MM.1S (cell line): ENCODE data around the gene ANXA4.
"Not testable (repeated sequence)": the region's sequence is repeated elsewhere in the genome, so short reads cannot be mapped to it uniquely, and the experiment has no call there.

Source experiments
- DNase-seq: peaks from one replicate; pipeline ENCODE4 v3.0.0-alpha.2; 2015
- H2AFZ ChIP-seq: fragments of 300-600 bp; sonication (generic); 2 replicates; pipeline ENCODE4 v1.6.0; 2016; ENCODE audit warnings: antibody characterized with exemption, low read length
- H3F3A ChIP-seq: fragments of 300-600 bp; sonication (generic); 2 replicates; pipeline ENCODE4 v1.6.1; 2016; ENCODE audit warnings: mild to moderate bottlenecking, antibody characterized with exemption, low read length, moderate library complexity, mixed read lengths; ENCODE audit not compliant: insufficient read depth
- H3K27ac ChIP-seq: fragments of 300-600 bp; sonication (generic); 2 replicates; pipeline ENCODE4 v1.5.1; 2016; ENCODE audit warnings: mild to moderate bottlenecking, low read length
- H3K27me3 ChIP-seq: fragments of 300-600 bp; sonication (generic); replicated peaks from 2 replicates; pipeline ENCODE4 v1.6.0; 2016; ENCODE audit warnings: low read length; ENCODE audit not compliant: insufficient read depth
- H3K36me3 ChIP-seq: fragments of 300-600 bp; sonication (generic); replicated peaks from 2 replicates; pipeline ENCODE4 v1.6.1; 2016; ENCODE audit warnings: mild to moderate bottlenecking, low read length, mixed read lengths; ENCODE audit not compliant: insufficient read depth
- H3K4me1 ChIP-seq: fragments of 300-600 bp; sonication (generic); 2 replicates; pipeline ENCODE4 v1.6.1; 2016; ENCODE audit warnings: low read length, mixed read lengths
- H3K4me2 ChIP-seq: fragments of 300-600 bp; sonication (generic); 2 replicates; pipeline ENCODE4 v1.6.0; 2016; ENCODE audit warnings: low read depth, low read length
- H3K4me3 ChIP-seq: fragments of 300-600 bp; sonication (generic); 2 replicates; pipeline ENCODE4 v1.5.1; 2016; ENCODE audit warnings: low read length, mixed read lengths
- H3K79me2 ChIP-seq: fragments of 300-600 bp; sonication (generic); 2 replicates; pipeline ENCODE4 v1.6.1; 2016; ENCODE audit warnings: mixed run types, low read length, mixed read lengths
- H3K9ac ChIP-seq: fragments of 300-600 bp; sonication (generic); 2 replicates; pipeline ENCODE4 v1.6.1; 2016; ENCODE audit warnings: low read length, mixed read lengths
- H3K9me2 ChIP-seq: fragments of 300-600 bp; sonication (generic); replicated peaks from 2 replicates; pipeline ENCODE4 v1.6.1; 2016; ENCODE audit warnings: mild to moderate bottlenecking, low read length, mixed read lengths; ENCODE audit not compliant: insufficient read depth
- H3K9me3 ChIP-seq: fragments of 300-600 bp; sonication (generic); replicated peaks from 2 replicates; pipeline ENCODE4 v1.6.1; 2016; ENCODE audit warnings: mild to moderate bottlenecking, low read length, mixed read lengths; ENCODE audit not compliant: insufficient read depth
- H4K20me1 ChIP-seq: fragments of 300-600 bp; sonication (generic); 2 replicates; pipeline ENCODE4 v1.6.1; 2016; ENCODE audit warnings: mild to moderate bottlenecking, low read length, moderate library complexity, mixed read lengths; ENCODE audit not compliant: insufficient read depth
- EZH2 ChIP-seq: fragments of 300-600 bp; sonication (generic); optimal IDR thresholded peaks from 2 replicates; pipeline ENCODE3; 2017; ENCODE audit warnings: low read depth, mild to moderate bottlenecking, antibody characterized with exemption, low read length, mixed read lengths
- EZH2phosphoT487 ChIP-seq: fragments of 300-600 bp; sonication (generic); IDR thresholded peaks from 2 replicates; pipeline ENCODE4 v1.6.1; 2018; ENCODE audit warnings: antibody characterized with exemption, low read length
- TF ChIP-seq, protein P1 (sequence below): fragments of 300-600 bp; sonication (generic); IDR thresholded peaks from 2 replicates; pipeline ENCODE4 v1.5.1; 2016; ENCODE audit warnings: antibody characterized with exemption, low read length, mixed read lengths

The ANXA4 gene

DNA sequence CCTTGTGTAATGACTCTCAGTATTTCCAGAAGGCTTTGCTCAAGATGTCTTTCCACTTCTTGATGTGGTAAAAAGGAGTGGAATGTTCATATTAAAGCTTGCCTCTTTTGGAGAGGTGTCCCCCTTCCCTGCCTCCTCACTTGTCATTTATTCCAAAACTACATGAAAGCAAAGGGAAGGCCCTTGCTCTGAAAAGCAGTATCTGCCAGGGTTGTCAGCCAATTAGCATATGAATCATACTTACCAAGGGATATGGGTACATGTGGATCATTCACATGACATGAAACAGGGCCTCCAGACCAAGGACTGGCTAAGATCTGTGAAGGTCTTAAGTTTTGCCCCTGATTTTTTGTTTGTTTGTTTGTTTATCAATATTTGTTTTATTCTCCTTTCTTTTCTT lies 31.3 kb downstream of the ANXA4 start:
- TF ChIP-seq, protein P1, sequence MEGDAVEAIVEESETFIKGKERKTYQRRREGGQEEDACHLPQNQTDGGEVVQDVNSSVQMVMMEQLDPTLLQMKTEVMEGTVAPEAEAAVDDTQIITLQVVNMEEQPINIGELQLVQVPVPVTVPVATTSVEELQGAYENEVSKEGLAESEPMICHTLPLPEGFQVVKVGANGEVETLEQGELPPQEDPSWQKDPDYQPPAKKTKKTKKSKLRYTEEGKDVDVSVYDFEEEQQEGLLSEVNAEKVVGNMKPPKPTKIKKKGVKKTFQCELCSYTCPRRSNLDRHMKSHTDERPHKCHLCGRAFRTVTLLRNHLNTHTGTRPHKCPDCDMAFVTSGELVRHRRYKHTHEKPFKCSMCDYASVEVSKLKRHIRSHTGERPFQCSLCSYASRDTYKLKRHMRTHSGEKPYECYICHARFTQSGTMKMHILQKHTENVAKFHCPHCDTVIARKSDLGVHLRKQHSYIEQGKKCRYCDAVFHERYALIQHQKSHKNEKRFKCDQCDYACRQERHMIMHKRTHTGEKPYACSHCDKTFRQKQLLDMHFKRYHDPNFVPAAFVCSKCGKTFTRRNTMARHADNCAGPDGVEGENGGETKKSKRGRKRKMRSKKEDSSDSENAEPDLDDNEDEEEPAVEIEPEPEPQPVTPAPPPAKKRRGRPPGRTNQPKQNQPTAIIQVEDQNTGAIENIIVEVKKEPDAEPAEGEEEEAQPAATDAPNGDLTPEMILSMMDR: no peak
- no peak for TF ChIP-seq EZH2phosphoT487
- TF ChIP-seq EZH2: no peak
- Histone ChIP-seq H3K9ac (no peak overlapping the region), H4K20me1 (no peaks in the 10 kb centered on the region), H3K9me3 (no peaks in the 10 kb centered on the region), H3K27me3 (no peaks in the 10 kb centered on the region), H3K4me2 (no peak overlapping the region), H3K36me3 (no peaks in the 10 kb centered on the region), H3K4me1 (peaks cover 15% of the 10 kb centered on the region), H3K27ac (no peak overlapping the region), H3K9me2 (no peaks in the 10 kb centered on the region), H3F3A (no peaks in the 10 kb centered on the region), H3K4me3 (no peak overlapping the region), H2AFZ (no peak overlapping the region), H3K79me2 (no peaks in the 10 kb centered on the region)
- no peak for DNase-seq

DNA sequence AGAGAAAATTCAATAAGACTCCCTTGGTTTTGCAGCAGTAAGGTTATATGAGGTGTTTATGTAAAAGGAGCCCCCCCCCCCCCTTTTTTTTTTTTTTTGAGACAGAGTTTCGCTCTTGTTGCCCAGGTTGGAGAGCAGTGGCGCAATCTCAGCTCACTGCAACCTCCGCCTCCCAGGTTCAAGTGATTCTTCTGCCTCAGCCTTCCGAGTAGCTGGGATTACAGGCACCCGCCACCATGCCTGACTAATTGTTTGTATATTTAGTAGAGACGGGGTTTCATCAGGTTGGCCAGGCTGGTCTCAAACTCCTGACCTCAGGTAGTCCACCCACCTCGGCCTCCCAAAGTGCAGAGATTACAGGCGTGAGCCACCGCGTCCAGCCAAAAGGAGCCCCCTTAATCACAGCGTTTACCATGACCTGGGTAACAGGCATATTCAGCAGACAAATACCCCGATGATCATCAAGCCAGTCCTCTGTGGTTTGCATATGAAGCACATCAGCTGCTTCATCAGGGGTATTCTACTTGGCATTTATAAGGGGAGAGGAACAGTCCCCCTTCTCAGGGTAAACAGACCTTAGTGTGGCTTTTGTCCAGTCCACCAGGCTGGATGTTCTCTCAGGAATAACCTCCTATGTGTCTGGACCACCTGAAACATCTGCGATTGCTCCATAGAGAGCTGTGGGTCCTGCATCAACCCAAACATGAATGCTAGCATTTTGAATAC lies 32.5 kb downstream of the ANXA4 start:
- H3K4me1 ChIP-seq: peaks cover 15% of the 10 kb centered on the region
- not testable (repeated sequence) for H3K79me2 ChIP-seq, H2AFZ ChIP-seq, H3F3A ChIP-seq, H3K27me3 ChIP-seq, H3K9me3 ChIP-seq, H3K4me3 ChIP-seq, H3K4me2 ChIP-seq, H3K36me3 ChIP-seq, H3K9me2 ChIP-seq, H3K27ac ChIP-seq, H4K20me1 ChIP-seq, DNase-seq, H3K9ac ChIP-seq

DNA sequence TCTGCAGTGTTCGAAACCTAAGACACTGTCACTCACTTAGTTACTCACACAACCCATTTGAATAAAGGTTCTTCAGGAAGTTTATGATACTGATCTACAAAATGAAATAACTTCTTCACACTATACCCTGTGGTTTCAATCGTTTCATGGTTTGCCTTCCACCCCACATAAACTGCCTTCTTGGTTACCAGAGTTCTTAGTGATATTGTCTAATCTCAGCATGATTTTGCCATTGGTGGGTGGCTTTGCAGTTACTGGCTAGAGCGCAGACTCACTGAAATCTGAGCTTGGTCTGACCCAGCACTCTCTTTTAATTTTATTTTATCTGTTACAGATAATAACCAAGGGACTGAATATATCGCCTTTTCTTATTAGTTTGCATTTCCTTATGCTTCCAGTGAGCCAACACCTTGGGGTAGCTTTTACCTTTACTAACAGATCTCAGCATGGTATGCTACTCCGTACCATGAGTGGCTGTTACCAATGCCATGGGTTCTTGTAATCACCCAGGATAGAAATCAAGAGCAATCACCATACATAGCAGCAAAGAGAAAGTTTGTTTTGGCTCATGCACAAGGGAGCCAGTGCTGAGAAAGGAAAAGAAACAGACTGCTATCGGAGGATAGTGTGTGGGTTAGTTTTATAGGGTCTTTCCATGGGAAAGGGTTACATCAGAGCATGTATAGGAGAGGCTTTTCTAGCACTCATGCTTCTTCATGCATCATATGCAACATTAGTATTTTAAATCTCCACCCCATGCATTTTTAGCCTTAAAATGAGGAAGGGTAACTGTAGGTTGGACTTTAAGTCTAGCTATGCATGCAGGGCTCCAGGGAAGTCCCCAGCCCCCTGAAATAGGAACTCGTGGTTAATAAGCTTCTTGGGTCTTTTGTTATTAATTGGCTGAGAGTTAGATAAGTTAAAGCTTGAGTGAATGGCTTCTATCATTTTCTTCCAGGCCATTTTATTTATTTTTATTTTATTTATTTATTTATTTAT lies 33.3 kb downstream of the ANXA4 start:
- H3K9ac ChIP-seq: no peak overlapping the region
- no peak overlapping the region for H3K4me2 ChIP-seq
- no peaks in the 10 kb centered on the region for H3F3A ChIP-seq
- H3K9me3 ChIP-seq: no peaks in the 10 kb centered on the region
- H3K79me2 ChIP-seq: no peaks in the 10 kb centered on the region
- no peaks in the 10 kb centered on the region for H3K9me2 ChIP-seq
- H3K4me1 ChIP-seq: peaks cover 9% of the 10 kb centered on the region
- H3K27ac ChIP-seq: no peak overlapping the region
- H4K20me1 ChIP-seq: no peaks in the 10 kb centered on the region
- no peak overlapping the region for H3K4me3 ChIP-seq
- TF ChIP-seq, protein P1: no peak
- TF ChIP-seq EZH2: no peak
- TF ChIP-seq EZH2phosphoT487: no peak
- no peaks in the 10 kb centered on the region for H3K36me3 ChIP-seq
- no peaks in the 10 kb centered on the region for H3K27me3 ChIP-seq
- DNase-seq: no peak
- no peak overlapping the region for H2AFZ ChIP-seq
